ENCODE measurements around the gene CTIF.

Gene CTIF

DNA sequence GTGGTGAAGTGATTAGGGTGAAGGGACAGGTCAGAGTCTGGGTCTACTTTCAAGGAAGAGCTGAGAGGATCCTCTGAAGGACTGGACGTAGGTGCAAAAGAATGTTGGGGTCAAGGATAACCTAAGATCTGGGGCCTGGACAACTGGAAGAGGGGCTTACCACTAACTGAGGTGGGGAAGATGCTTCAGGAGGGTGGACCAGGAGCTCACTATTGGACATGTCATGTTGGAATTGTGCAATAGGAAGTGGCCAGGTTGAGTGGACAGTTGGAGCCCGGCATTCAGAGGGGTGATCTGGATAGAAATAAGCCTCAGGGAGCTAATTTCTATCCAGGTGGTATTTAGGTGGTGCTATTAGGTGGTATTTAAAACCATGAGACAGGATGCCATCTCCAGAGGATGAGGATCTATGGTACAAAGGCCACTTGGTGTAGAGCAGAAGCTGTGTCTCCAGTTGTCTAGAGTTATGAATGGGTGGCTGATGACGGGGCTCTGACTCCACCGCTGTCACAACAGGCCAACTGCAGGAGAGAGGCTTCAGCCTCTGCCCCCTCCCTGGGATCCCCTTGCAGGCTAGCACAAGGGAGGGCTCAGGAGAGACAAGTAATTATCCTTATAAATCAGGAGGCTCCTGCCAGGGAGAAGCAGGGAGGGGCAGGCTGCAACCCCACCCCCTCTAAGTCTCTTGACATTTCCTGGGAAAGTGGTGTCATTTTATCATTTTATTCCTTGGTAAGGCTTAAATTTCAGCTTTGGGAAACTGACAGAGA, 254.0 kb downstream of the CTIF start:
- H3K9me3 ChIP-seq (ENCODE audit: control insufficient read depth, low read length), result no peaks in the 10 kb centered on the region
- no peaks in the 10 kb centered on the region for H3K27me3 ChIP-seq (replicated peaks; ENCODE audit: control insufficient read depth, insufficient read depth, low read length)
- peaks cover 21% of the 10 kb centered on the region for H3K36me3 ChIP-seq (ENCODE audit: control insufficient read depth, insufficient read depth, low read length, severe bottlenecking)
- no peak overlapping the region for H3K9ac ChIP-seq (ENCODE audit: low read length)
- no peak for DNase-seq (ENCODE audit: low read depth)
- H3K4me3 ChIP-seq (ENCODE audit: low read length), result no peak overlapping the region
- peaks cover 22% of the 10 kb centered on the region for H3K4me1 ChIP-seq (ENCODE audit: control insufficient read depth, insufficient read depth, low read length)

DNA sequence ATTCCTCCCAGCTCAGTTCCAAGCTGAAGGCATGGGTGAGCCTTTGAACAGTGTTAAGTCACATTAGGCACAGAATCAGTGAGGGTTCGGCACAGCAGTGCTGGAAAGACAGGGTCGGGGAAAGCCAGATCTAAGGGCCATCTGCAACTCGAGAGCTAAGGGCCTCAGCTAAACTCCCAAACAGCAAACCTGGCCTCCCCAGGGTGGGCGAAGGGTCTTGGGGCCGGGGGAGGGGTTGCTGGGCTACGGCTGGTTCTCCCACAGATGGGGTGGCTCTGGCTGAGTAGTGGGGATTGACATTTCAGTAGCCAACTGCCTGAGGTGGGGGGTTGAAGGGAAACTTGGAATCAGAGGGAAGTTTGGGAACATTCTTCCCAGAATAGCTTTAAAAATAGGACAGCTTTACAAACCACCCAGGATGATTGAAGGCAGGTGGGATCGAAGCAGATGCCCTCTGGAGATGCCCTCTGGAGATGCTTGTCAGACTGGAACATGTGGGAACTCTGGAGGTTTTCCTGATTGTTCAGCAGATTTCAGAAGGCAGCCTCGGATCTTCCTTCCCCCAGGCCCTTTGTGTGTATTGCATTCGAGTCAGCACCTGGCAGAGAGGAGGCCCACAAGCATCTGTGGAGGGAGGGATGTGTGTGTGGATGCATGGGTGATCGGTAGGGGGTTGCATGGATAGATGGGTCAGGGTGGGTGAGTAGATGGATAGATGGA, 255.6 kb downstream of the CTIF start:
- no peak for DNase-seq (ENCODE audit: low read depth)
- Histone ChIP-seq H3K4me1 (ENCODE audit: control insufficient read depth, insufficient read depth, low read length) (peaks cover 16% of the 10 kb centered on the region), H3K36me3 (ENCODE audit: control insufficient read depth, insufficient read depth, low read length, severe bottlenecking) (peaks cover 23% of the 10 kb centered on the region), H3K9me3 (ENCODE audit: control insufficient read depth, low read length) (no peaks in the 10 kb centered on the region), H3K27me3 (replicated peaks; ENCODE audit: control insufficient read depth, insufficient read depth, low read length) (no peaks in the 10 kb centered on the region), H3K9ac (ENCODE audit: low read length) (no peak overlapping the region), H3K4me3 (ENCODE audit: low read length) (no peak overlapping the region)

DNA sequence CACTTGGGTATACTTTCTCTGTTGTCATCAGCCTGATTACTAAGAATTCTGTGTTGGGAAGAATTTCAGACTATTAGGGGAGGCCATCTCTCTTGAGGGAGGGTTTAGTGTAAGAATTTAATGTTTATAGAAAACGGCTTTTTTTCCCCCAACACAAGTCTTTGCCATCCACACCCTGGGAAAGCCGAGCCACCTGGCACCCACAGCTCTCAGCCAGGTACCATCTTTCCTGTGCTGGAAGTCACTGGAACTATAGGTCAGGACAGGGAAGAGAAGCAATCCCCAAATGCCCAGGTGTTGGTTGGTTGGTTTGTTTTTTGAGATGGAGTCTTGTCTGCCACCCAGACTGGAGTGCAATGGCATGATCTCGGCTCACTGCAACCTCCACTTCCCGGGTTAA, 256.9 kb downstream of the CTIF start:
- DNase-seq (ENCODE audit: low read depth), result no peak
- Histone ChIP-seq H3K9ac (ENCODE audit: low read length) (no peak overlapping the region), H3K4me3 (ENCODE audit: low read length) (no peak overlapping the region), H3K9me3 (ENCODE audit: control insufficient read depth, low read length) (no peaks in the 10 kb centered on the region), H3K27me3 (replicated peaks; ENCODE audit: control insufficient read depth, insufficient read depth, low read length) (no peaks in the 10 kb centered on the region), H3K36me3 (ENCODE audit: control insufficient read depth, insufficient read depth, low read length, severe bottlenecking) (peaks cover 30% of the 10 kb centered on the region), H3K4me1 (ENCODE audit: control insufficient read depth, insufficient read depth, low read length) (peaks cover 5% of the 10 kb centered on the region)

DNA sequence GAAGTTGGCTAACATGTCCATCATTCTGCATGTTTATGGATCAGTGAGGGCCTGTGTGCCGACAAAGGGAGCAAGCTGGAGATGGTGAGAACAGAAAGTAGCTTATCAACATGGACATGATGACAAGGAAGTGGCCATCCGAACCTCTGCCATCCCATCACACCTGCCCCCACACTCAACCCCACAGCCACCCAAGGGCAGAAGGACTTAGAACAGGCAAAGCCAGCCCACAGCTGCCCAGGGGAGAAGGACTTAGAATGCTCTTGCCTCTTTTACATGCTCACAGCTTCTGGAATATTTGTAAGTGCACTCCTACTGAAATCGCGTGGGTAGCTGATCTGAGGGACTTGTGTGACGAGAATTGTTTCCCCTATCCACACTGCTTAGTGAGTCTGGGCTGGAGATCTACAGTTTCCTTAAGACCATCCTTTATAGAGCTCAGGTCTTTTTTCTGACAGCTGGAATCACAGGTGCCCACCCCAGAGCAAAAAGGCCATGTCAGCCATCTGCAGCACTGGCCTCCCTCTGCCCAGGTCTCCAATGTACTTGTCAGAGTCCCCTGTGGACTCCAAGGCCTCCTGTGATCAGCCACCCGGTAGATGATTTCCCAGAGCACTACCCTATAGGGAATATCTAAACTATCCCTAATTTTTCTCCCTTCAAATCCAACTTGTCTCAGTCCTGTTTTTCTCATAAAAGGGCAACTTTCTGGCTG, 257.8 kb downstream of the CTIF start:
- peaks cover 12% of the 10 kb centered on the region for H3K4me1 ChIP-seq (ENCODE audit: control insufficient read depth, insufficient read depth, low read length)
- H3K9ac ChIP-seq (ENCODE audit: low read length), result no peak overlapping the region
- H3K27me3 ChIP-seq (replicated peaks; ENCODE audit: control insufficient read depth, insufficient read depth, low read length), result no peaks in the 10 kb centered on the region

DNA sequence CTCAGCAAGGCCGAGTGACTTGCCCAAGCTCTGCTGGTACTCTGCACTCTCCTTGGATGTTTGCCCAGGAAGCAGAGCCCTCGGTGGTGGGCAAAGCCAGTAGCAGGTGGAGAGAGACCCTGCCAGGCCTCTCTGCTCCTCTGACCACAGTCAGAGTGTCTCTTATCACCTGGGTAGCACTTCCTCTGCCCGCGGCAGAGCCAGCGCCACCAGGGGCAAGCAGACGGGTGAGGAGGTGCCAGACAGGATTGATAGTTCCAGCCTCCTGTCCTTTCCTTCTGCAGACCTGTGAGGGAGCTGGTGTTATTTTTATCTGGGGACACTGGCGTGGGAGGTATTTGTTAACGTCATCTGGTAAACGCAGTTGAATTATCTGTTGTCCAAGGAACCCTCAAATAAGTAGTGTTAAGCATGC, 259.0 kb downstream of the CTIF start:
- Histone ChIP-seq H3K27me3 (replicated peaks; ENCODE audit: control insufficient read depth, insufficient read depth, low read length) (no peaks in the 10 kb centered on the region), H3K4me3 (ENCODE audit: low read length) (no peak overlapping the region), H3K9me3 (ENCODE audit: control insufficient read depth, low read length) (no peaks in the 10 kb centered on the region), H3K36me3 (ENCODE audit: control insufficient read depth, insufficient read depth, low read length, severe bottlenecking) (peaks cover 30% of the 10 kb centered on the region), H3K4me1 (ENCODE audit: control insufficient read depth, insufficient read depth, low read length) (peaks cover 20% of the 10 kb centered on the region), H3K9ac (ENCODE audit: low read length) (no peak overlapping the region)
- DNase-seq (ENCODE audit: low read depth), result no peak

More for the DNA sequence above, 257.8 kb downstream of the CTIF start:
- DNase-seq (ENCODE audit: low read depth), result no peak
- Histone ChIP-seq H3K9me3 (ENCODE audit: control insufficient read depth, low read length) (no peaks in the 10 kb centered on the region), H3K36me3 (ENCODE audit: control insufficient read depth, insufficient read depth, low read length, severe bottlenecking) (peaks cover 26% of the 10 kb centered on the region), H3K4me3 (ENCODE audit: low read length) (no peak overlapping the region)

DNA sequence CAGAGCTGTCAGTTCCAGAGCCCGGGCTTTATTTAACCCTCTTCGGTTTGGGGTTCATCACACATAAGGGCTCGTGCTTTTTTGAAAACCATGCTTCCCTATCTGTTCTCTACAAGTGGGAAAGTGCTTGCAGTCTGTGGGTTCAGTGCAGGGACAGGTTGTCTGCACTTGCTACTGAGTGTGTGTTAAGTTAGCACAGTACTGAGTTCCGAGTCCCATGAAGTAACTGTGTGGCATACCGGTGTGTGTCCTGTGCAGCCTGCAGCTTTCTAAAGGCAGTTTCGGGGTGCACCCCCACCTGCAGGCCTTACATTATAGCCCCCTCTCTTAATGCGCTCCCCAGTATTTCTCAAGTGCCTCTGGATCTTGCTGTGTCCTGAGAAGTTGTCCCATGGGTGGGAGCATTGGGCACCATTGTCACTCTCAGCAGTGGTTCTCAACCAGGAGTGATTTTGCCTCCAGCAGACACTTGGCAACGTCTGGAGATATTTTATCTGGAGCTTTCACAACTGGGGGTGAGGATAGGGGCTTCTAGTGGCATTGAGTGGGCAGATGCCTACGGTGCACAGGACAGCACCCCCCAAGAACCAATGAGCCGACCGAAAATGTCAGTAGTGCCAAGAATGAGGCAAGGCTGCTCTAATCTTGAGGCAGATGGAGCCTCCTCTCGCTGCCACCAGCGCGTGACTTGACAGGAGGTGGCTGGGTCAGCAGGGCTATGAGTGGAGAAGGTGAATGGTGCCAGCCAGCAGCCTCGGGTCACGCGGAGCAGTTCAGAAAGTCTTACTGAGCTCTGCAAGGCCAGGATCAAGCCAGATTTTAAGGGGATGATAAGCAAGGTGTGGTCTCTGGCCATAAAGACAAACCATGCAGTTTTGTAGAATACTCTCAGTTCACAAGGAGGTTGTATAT, 259.8 kb downstream of the CTIF start:
- Histone ChIP-seq H3K4me1 (ENCODE audit: control insufficient read depth, insufficient read depth, low read length) (peaks cover 20% of the 10 kb centered on the region), H3K9ac (ENCODE audit: low read length) (no peak overlapping the region), H3K27me3 (replicated peaks; ENCODE audit: control insufficient read depth, insufficient read depth, low read length) (no peaks in the 10 kb centered on the region), H3K9me3 (ENCODE audit: control insufficient read depth, low read length) (no peaks in the 10 kb centered on the region), H3K4me3 (ENCODE audit: low read length) (no peak overlapping the region), H3K36me3 (ENCODE audit: control insufficient read depth, insufficient read depth, low read length, severe bottlenecking) (peaks cover 37% of the 10 kb centered on the region)
- no peak for DNase-seq (ENCODE audit: low read depth)

DNA sequence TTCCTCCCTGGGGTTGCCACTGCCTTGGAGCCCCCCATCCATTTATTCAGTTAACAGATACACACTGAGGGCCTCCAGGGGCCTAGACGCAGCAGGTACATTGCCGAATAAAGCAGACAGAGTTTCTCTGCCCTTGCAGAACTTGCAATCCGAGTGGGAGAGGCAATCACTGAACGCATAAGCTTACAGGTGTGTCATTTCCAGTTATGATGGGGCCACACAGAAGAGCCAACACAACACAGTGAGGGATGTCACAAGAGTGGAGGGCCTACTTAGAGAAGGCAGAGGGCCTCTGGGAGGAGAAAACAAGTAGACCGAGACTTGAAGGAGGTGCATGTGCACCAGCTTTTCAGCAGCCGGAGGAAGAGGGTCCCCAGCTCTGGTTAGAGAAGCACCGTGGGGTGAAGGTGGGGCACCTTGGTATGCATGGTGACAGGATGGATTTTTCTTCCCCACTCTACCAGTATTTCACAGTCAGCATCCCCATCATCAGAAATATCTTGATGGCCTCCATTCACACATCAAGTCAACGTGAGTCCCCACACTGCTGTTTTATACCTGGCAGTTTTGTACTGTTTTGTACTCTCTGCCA, 261.0 kb downstream of the CTIF start:
- Histone ChIP-seq H3K9me3 (ENCODE audit: control insufficient read depth, low read length) (no peaks in the 10 kb centered on the region), H3K4me3 (ENCODE audit: low read length) (no peak overlapping the region), H3K27me3 (replicated peaks; ENCODE audit: control insufficient read depth, insufficient read depth, low read length) (no peaks in the 10 kb centered on the region), H3K4me1 (ENCODE audit: control insufficient read depth, insufficient read depth, low read length) (peaks cover 20% of the 10 kb centered on the region), H3K9ac (ENCODE audit: low read length) (no peak overlapping the region), H3K36me3 (ENCODE audit: control insufficient read depth, insufficient read depth, low read length, severe bottlenecking) (peaks cover 43% of the 10 kb centered on the region)
- DNase-seq (ENCODE audit: low read depth), result no peak

DNA sequence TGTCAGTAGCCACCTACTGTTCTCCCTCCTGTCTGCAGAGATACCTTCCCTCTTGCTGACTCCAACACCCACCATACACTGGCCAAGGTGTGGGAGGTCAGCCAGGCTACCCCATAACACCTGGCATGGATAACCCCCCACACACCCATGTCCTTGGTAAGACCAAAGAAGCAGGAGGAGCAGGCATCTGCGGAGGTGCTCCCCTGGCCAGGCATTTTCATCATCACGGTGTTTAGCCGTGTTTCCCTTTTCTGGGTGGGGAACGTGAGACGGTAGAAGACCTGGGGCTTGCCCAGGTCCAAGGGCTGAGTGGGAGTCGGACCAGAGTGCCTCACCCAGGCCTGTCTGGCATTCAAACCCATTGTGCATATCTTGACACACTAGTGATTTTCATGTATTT, 261.6 kb downstream of the CTIF start:
- peaks cover 20% of the 10 kb centered on the region for H3K4me1 ChIP-seq (ENCODE audit: control insufficient read depth, insufficient read depth, low read length)
- H3K27me3 ChIP-seq (replicated peaks; ENCODE audit: control insufficient read depth, insufficient read depth, low read length), result no peaks in the 10 kb centered on the region
- H3K9ac ChIP-seq (ENCODE audit: low read length), result no peak overlapping the region
- DNase-seq (ENCODE audit: low read depth), result no peak
- H3K9me3 ChIP-seq (ENCODE audit: control insufficient read depth, low read length), result no peaks in the 10 kb centered on the region
- no peak overlapping the region for H3K4me3 ChIP-seq (ENCODE audit: low read length)
- H3K36me3 ChIP-seq (ENCODE audit: control insufficient read depth, insufficient read depth, low read length, severe bottlenecking), result peaks cover 50% of the 10 kb centered on the region

DNA sequence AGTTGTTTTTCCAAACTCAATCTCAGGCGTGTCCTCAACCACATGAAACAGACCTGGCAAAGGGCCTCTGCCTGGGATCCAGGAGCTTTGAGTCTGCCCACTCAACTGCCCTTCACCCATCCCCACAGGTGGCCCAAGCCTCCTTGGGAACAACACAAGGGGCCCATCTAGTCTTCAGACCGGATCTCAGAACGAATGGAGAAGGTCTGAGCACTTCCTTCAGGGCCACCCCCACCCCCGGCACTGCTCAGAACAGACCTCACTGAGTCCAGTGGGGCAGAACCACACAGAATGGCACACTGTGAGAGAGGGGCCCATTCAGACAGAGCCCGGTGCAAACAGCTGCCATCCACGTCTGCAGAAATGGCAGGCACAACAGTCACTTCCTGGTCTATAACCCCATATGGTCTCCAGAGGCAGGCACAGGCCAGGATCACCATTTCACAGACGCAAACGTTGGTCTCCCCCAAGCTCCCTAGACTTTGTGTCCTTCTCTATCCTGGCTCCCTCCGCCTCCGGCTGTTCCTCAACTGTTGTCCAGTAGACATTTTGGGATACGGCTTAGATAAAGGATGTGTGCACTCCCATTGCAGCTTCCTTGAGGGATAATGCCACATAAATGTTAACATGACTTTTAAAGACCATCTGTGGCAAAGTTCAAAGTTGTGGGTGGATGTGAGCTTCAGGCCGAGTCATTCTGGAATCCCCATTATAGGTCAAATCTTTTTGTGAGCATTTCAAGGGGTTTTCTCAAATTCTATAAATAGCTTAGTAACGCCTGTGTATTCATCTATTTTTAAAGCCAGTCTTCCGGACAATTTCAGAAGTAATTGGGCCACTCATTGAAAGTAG, 262.3 kb downstream of the CTIF start:
- H3K27me3 ChIP-seq (replicated peaks; ENCODE audit: control insufficient read depth, insufficient read depth, low read length), result no peaks in the 10 kb centered on the region
- no peak for DNase-seq (ENCODE audit: low read depth)
- H3K4me3 ChIP-seq (ENCODE audit: low read length), result no peak overlapping the region
- H3K9ac ChIP-seq (ENCODE audit: low read length), result no peak overlapping the region
- H3K36me3 ChIP-seq (ENCODE audit: control insufficient read depth, insufficient read depth, low read length, severe bottlenecking), result peaks cover 56% of the 10 kb centered on the region
- peaks cover 20% of the 10 kb centered on the region for H3K4me1 ChIP-seq (ENCODE audit: control insufficient read depth, insufficient read depth, low read length)
- no peaks in the 10 kb centered on the region for H3K9me3 ChIP-seq (ENCODE audit: control insufficient read depth, low read length)
